Measurements from ENCODE around the gene AXL.
"Not testable (repeated sequence)": the region's sequence is repeated elsewhere in the genome, so short reads cannot be mapped to it uniquely, and the experiment has no call there.

AXL gene

GRCh38 chr19:41269055-41269454 is 50.0 kb downstream of the AXL start:
- peaks cover 29% of the 10 kb centered on the region for H3K4me1 Mint-ChIP-seq
- H3K9me3 Mint-ChIP-seq, result no peaks in the 10 kb centered on the region
- ATAC-seq, result no peak
- no peaks in the 10 kb centered on the region for H3K27me3 Mint-ChIP-seq
- H3K4me3 Mint-ChIP-seq, result no peak overlapping the region
- no peak overlapping the region for H3K27ac Mint-ChIP-seq
- H3K36me3 Mint-ChIP-seq, result peaks cover 52% of the 10 kb centered on the region

- Mint-ChIP-seq H3K27ac (no peak overlapping the region), H3K36me3 (peaks cover 56% of the 10 kb centered on the region), H3K4me3 (no peak overlapping the region), H3K9me3 (no peaks in the 10 kb centered on the region), H3K27me3 (no peaks in the 10 kb centered on the region), H3K4me1 (peaks cover 29% of the 10 kb centered on the region)
- no peak for ATAC-seq
These were observed 50.5 kb downstream of the AXL start for GRCh38 chr19:41269571-41269970.

GRCh38 chr19:41273076-41273475 is 54.1 kb downstream of the AXL start:
- H3K4me1 Mint-ChIP-seq, result no peaks in the 10 kb centered on the region
- H3K27me3 Mint-ChIP-seq, result no peaks in the 10 kb centered on the region
- H3K27ac Mint-ChIP-seq, result no peak overlapping the region
- H3K9me3 Mint-ChIP-seq, result no peaks in the 10 kb centered on the region
- ATAC-seq, result no peak
- no peak overlapping the region for H3K4me3 Mint-ChIP-seq
- H3K36me3 Mint-ChIP-seq, result peaks cover 64% of the 10 kb centered on the region

GRCh38 chr19:41274802-41275201 is 55.8 kb downstream of the AXL start:
- H3K27me3 Mint-ChIP-seq, result no peaks in the 10 kb centered on the region
- H3K4me3 Mint-ChIP-seq, result no peak overlapping the region
- peak overlapping the region; percentile 9 for H3K27ac Mint-ChIP-seq
- no peak for ATAC-seq
- H3K9me3 Mint-ChIP-seq, result no peaks in the 10 kb centered on the region
- H3K36me3 Mint-ChIP-seq, result peaks cover 78% of the 10 kb centered on the region
- no peaks in the 10 kb centered on the region for H3K4me1 Mint-ChIP-seq

- Mint-ChIP-seq H3K4me3 (no peak overlapping the region), H3K27ac (no peak overlapping the region), H3K4me1 (no peaks in the 10 kb centered on the region), H3K27me3 (no peaks in the 10 kb centered on the region), H3K36me3 (peaks cover 87% of the 10 kb centered on the region), H3K9me3 (no peaks in the 10 kb centered on the region)
- ATAC-seq, result no peak
These were observed 57.2 kb downstream of the AXL start for GRCh38 chr19:41276231-41276630.

- no peaks in the 10 kb centered on the region for H3K4me1 Mint-ChIP-seq
- no peaks in the 10 kb centered on the region for H3K27me3 Mint-ChIP-seq
- ATAC-seq, result no peak
- no peak overlapping the region for H3K27ac Mint-ChIP-seq
- peaks cover 78% of the 10 kb centered on the region for H3K36me3 Mint-ChIP-seq
- no peaks in the 10 kb centered on the region for H3K9me3 Mint-ChIP-seq
- no peak overlapping the region for H3K4me3 Mint-ChIP-seq
These were observed 59.5 kb downstream of the AXL start for GRCh38 chr19:41278478-41278877.

GRCh38 chr19:41288673-41289530 is 69.9 kb downstream of the AXL start:
- H3K36me3 Mint-ChIP-seq, result peaks cover 35% of the 10 kb centered on the region
- no peaks in the 10 kb centered on the region for H3K4me1 Mint-ChIP-seq
- no peaks in the 10 kb centered on the region for H3K9me3 Mint-ChIP-seq
- H3K27me3 Mint-ChIP-seq, result no peaks in the 10 kb centered on the region
- no peak overlapping the region for H3K27ac Mint-ChIP-seq
- ATAC-seq, result no peak
- H3K4me3 Mint-ChIP-seq, result no peak overlapping the region

GRCh38 chr19:41289814-41290213 is 70.8 kb downstream of the AXL start:
- H3K27ac Mint-ChIP-seq, H3K9me3 Mint-ChIP-seq, H3K4me1 Mint-ChIP-seq, H3K27me3 Mint-ChIP-seq, ATAC-seq, H3K4me3 Mint-ChIP-seq: not testable (repeated sequence)
- peaks cover 39% of the 10 kb centered on the region for H3K36me3 Mint-ChIP-seq

- H3K4me1 Mint-ChIP-seq, result peaks cover 36% of the 10 kb centered on the region
These were observed 75.4 kb downstream of the AXL start for GRCh38 chr19:41294393-41294792.

GRCh38 chr19:41295499-41295898 is 76.5 kb downstream of the AXL start:
- H3K27ac Mint-ChIP-seq, result peak overlapping the region; percentile 94
- peaks cover 43% of the 10 kb centered on the region for H3K4me1 Mint-ChIP-seq
- H3K36me3 Mint-ChIP-seq, result peaks cover 76% of the 10 kb centered on the region
- no peaks in the 10 kb centered on the region for H3K27me3 Mint-ChIP-seq
- ATAC-seq, result no peak
- H3K9me3 Mint-ChIP-seq, result no peaks in the 10 kb centered on the region
- no peak overlapping the region for H3K4me3 Mint-ChIP-seq

More at GRCh38 chr19:41294393-41294792, 75.4 kb downstream of the AXL start:
- H3K27ac Mint-ChIP-seq, result peak overlapping the region; percentile 31
- no peaks in the 10 kb centered on the region for H3K27me3 Mint-ChIP-seq
- no peak overlapping the region for H3K4me3 Mint-ChIP-seq
- ATAC-seq, result no peak
- H3K36me3 Mint-ChIP-seq, result peaks cover 65% of the 10 kb centered on the region
- no peaks in the 10 kb centered on the region for H3K9me3 Mint-ChIP-seq

- peaks cover 48% of the 10 kb centered on the region for H3K4me1 Mint-ChIP-seq
- H3K9me3 Mint-ChIP-seq, result no peaks in the 10 kb centered on the region
- H3K27ac Mint-ChIP-seq, result peak overlapping the region; percentile 94
- no peak for ATAC-seq
- H3K36me3 Mint-ChIP-seq, result peaks cover 73% of the 10 kb centered on the region
- no peaks in the 10 kb centered on the region for H3K27me3 Mint-ChIP-seq
- no peak overlapping the region for H3K4me3 Mint-ChIP-seq
These were observed 77.4 kb downstream of the AXL start for GRCh38 chr19:41296433-41296871.

- Mint-ChIP-seq H3K4me3 (peak overlapping the region; percentile 4), H3K36me3 (peaks cover 76% of the 10 kb centered on the region)
- peak; percentile 89 for ATAC-seq
These were observed 78.8 kb downstream of the AXL start for GRCh38 chr19:41297628-41298347.

GRCh38 chr19:41298348-41298964 is 79.4 kb downstream of the AXL start:
- H3K27me3 Mint-ChIP-seq, result no peaks in the 10 kb centered on the region
- no peaks in the 10 kb centered on the region for H3K9me3 Mint-ChIP-seq
- peak overlapping the region; percentile 94 for H3K27ac Mint-ChIP-seq
- peak; percentile 34 for ATAC-seq
- peaks cover 78% of the 10 kb centered on the region for H3K36me3 Mint-ChIP-seq
- H3K4me1 Mint-ChIP-seq, result peaks cover 68% of the 10 kb centered on the region
- no peak overlapping the region for H3K4me3 Mint-ChIP-seq

More at GRCh38 chr19:41297628-41298347, 78.8 kb downstream of the AXL start:
- H3K9me3 Mint-ChIP-seq, result no peaks in the 10 kb centered on the region
- no peaks in the 10 kb centered on the region for H3K27me3 Mint-ChIP-seq
- H3K4me1 Mint-ChIP-seq, result peaks cover 61% of the 10 kb centered on the region
- peak overlapping the region; percentile 94 for H3K27ac Mint-ChIP-seq

GRCh38 chr19:41299046-41299754 is 80.2 kb downstream of the AXL start:
- no peaks in the 10 kb centered on the region for H3K9me3 Mint-ChIP-seq
- H3K27me3 Mint-ChIP-seq, result no peaks in the 10 kb centered on the region
- ATAC-seq, result no peak
- H3K4me3 Mint-ChIP-seq, result no peak overlapping the region
- H3K27ac Mint-ChIP-seq, result peak overlapping the region; percentile 94
- H3K4me1 Mint-ChIP-seq, result peaks cover 75% of the 10 kb centered on the region
- H3K36me3 Mint-ChIP-seq, result peaks cover 76% of the 10 kb centered on the region

GRCh38 chr19:41299755-41300089 is 80.7 kb downstream of the AXL start:
- ATAC-seq, result no peak
- Mint-ChIP-seq H3K4me3 (no peak overlapping the region), H3K4me1 (peaks cover 78% of the 10 kb centered on the region), H3K36me3 (peaks cover 75% of the 10 kb centered on the region), H3K27me3 (no peaks in the 10 kb centered on the region), H3K27ac (peak overlapping the region; percentile 94), H3K9me3 (no peaks in the 10 kb centered on the region)

Measured in stimulated activated memory B cell treated with anti-CD40 and anti-IgM and Interleukin-4, amounts not matched to agents 10 μg/mL and 1 μg/mL and 100 μg/mL, for 72 hours (primary cell).